Measurements from ENCODE around the gene BRME1.
"Not testable (repeated sequence)": the region's sequence is repeated elsewhere in the genome, so short reads cannot be mapped to it uniquely, and the experiment has no call there.

Gene BRME1

DNA sequence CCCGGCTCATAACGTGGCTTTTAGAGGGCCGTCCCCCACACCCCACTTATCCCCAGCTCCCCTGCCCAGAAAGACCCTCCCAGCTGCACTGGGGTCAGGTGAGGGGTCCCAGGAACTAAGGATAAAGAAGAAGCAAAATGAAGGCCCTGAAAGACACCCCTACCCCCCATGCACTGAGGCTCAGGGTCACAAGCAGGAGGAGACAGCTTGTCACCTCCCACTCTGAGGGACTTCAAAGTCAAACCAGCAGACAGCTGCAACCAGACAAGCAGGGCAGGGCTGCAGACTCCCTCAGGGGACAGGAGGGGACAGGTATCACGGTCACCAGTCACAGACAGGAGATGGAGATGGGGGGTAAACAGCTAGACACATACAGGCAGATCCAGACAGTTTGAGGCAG, 35.0 kb downstream of the BRME1 start:
- no peak for FAIRE-seq

DNA sequence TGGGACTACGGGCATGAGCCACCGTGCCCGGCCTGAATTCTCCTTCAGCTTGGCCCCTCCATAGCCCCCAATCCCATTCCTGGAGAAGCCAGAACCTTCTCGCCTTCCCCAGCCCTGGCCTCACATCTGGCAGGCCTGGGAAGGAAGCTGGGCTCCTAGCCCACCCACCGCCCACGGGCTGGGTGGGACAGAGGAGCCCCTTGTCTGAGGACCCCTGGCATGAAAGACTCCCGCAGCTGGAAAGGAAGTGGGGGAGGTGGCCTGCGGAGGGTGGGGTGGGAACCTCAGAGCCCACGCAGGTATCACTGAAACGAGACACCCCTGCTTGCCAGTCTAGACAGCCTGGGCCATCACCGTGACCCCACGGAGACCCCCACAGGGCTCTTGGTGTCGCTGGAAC, 36.6 kb downstream of the BRME1 start:
- DNase-seq (ENCODE audit: insufficient read length, low spot score) (no peak), FAIRE-seq (no peak)

More for the DNA sequence above, 35.0 kb downstream of the BRME1 start:
- no peak for DNase-seq (ENCODE audit: insufficient read length, low spot score)

DNA sequence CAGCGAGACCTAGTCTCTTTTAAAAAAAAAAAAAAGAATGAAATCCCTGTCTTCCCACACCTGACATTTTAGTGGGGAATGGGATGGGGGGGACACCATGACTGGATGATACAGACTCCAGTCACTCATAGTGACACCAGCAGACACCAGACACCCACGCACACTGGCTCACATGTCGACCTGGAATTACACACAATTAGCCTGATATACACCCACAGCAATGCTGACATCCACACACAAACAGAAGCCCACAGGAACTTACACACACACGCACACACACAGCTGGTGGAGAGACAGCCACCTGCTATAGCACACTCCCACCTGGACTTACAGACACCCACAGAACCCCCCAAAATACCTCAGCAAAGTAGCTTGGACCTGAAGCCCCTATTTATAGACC, 37.3 kb downstream of the BRME1 start:
- DNase-seq (ENCODE audit: insufficient read length, low spot score) = no peak
- no peak for FAIRE-seq

DNA sequence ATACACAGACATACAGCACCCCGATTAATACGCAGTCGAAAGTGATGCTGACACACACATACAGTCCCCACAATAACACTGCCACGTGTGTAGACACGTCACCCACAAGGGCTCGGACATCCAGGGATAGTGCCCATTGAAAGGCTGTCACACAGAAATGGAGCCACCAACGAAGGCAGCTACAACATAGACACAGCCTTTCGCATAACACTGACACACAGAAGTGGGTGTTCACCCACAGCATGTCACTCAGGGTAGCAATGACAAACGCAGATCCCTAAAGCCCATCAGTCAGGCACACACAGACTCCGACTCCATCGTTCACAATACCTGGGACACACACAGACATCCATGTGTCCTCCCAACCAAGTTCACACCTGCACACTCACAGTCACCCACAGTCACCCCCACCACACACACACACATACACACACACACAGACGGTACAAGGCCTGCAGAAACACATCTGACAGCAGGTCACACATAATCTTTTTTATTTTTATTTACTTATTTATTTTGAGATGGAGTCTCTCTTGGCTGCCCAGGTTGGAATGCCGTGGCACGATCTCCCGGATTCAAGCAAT, 39.4 kb downstream of the BRME1 start:
- no peak for DNase-seq (ENCODE audit: insufficient read length, low spot score)
- FAIRE-seq = no peak

DNA sequence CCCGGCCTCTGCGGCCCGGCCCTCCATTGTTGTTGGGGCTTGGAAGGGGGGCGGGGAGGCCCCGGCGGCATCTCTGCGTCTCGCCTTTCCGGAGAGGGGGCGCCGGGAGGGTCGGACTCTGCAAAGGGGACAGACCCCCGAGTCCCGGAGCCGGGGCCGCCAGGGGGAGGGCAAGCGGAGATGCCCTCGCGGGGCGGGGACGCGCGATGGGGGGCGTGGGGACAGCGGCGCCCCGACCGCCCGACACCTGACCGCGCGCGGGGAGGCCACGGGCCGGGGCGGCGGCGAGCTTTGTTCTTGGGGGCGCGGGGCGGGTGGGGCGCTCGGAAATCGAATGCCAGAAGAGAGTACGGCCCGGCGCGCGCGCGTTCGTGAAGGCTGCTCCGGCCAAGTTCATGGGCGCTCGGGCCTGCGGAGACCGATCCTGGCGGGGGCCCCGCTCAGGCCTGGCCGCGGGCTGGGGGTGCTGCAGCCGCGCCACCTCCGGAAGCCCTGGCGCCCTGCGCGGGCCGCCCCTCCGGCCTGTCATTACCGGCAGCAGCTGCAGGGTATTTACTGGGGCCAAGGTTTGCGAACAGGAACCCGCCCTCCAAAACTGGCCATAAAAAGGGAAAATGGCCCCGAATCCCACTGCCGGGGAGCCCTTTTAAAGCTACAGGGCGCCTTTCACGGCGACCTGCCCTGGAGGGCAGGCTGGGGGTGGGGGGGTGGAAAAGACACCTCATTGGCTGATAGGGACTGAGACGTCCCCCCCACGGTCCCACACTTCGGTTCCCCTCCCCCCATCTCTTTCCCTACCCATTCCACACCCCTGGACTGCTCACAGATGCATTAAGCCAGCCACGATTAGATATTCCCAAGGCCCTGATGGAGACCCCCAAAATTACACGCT, 40.1 kb downstream of the BRME1 start:
- no peak for DNase-seq (ENCODE audit: insufficient read length, low spot score)
- FAIRE-seq = peak; percentile 23

DNA sequence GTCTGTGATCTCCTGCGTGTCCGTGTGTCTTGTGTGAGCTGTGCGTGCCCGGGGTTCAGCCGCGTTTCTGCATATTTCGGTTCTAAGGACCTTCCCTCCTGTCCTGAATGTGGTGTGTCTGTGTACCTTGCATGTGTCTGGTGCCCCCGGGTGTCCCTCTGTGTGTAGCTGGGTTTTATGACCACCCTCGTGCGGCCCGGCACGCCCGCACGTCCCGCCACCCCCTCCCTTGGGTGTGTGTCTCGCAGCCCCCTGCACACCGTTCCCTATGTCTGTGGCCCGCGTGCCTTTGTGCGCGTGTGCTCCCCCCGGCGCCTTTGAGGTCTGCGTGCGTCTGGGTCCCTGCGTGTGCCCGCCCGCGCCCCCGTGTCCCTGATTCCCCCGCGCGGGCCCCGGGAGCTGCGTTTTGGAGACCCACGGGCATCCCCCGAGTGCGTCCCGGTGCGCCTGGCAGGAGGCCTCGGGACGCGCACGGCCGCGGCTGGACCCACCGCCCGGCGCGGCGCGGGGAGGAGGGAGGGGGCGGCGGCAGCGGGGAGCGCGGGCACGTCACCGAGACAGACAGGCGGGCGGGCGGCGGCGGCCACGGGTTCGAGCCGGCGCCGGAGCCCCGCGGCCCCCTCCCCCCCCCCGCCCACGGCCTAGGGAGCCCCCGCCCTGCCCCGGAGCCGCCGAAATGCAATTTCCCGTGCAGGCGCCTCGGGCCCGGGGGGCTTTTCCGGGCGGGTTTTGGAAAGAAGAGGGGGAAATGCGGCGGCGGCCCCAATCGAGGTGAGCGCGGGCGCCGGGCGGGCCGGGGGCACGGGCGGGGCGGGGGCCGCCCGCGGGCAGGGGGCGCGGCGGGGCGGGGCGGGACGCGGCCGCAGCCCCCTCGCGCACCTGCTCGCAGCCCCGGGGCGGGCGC, 41.0 kb downstream of the BRME1 start:
- no peak for DNase-seq (ENCODE audit: insufficient read length, low spot score)
- FAIRE-seq = no peak

DNA sequence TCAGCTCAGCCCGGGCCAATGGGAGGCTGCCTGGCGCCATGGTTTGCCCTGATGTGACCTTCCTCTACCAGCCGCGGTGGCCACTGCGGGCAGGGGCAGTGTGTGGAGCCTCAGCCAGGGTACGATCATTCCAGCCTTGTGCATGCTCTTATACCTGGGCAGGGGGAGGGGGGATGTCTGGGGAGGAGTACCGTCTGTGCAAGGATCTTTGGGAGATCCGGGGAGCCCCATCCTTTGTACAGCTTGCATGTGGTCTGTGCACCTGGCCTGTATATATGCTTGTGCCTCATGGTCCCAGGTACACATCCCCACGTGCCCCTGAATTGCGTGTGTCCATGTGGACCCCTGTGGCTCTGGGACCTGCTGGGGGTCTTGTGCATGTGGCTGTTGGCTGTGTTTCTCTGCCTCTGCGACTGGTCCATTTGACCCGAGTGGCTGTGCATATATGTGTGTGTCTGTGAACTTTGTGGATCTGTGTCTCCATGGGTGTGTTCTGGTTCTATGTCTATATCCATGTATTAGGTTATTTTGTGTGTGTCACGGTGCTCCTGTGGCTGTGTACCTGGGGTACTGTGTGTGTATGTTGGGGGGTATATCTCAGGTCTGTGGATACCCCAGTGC, 41.8 kb downstream of the BRME1 start:
- FAIRE-seq (no peak), DNase-seq (ENCODE audit: insufficient read length, low spot score) (no peak)

DNA sequence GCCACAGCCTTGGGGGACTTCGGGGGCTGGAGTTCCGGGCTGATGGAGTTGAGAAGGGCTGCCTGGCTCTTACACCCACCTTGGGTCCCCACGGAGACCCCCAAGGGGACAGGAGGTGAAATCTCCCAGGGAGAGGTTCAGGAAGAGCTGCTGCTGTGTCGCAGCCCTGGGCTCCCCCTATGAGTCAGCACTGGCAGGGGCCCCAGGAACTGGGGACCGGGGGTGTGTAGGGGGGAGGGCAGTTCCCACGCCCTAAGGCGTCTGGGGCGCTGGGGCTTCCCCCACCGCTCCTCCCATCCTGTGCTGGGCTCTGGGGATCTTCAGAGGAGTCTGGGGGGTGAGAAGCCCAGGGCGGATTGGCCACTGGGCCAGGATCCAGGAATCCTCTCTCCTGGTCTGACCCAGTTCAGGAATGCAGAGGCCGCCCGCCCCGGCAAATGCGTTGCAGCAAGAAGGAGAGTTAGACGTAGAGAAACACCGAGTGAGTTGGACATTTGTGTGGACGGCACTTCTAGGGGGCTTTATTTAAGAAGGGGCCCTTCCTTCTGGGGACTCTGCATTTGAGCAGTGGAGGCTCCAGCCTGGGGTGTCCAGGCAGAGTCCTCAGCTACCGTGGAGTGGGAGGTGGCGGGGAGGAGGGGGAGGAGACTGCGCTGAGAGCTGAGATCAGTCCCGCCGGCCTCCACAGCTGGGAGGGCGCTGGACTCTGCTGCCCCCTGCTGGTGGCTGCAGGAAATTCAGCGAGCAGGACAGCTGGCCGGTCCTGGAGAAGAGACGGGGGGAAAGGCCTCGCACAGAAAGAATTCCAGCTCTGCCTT, 44.0 kb downstream of the BRME1 start:
- DNase-seq (ENCODE audit: insufficient read length, low spot score) (peak; percentile 99), FAIRE-seq (peak; percentile 94)

DNA sequence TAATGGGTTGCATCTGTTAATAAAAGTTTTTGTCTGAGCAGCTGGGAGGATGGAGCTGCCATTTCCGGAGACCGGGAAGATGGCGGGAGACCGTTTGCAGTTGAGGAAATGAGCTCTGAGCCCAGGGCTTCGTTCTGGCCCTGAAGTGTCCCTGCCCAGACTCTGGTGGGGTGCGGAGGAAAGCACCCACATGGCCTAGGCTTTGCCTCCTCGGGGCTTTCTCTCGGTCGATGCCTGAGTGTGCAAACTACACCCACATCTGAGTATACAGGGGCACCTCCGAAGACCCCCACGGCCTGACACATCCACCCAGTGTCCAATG, 44.6 kb downstream of the BRME1 start:
- FAIRE-seq (peak; percentile 82), DNase-seq (ENCODE audit: insufficient read length, low spot score) (no peak)

DNA sequence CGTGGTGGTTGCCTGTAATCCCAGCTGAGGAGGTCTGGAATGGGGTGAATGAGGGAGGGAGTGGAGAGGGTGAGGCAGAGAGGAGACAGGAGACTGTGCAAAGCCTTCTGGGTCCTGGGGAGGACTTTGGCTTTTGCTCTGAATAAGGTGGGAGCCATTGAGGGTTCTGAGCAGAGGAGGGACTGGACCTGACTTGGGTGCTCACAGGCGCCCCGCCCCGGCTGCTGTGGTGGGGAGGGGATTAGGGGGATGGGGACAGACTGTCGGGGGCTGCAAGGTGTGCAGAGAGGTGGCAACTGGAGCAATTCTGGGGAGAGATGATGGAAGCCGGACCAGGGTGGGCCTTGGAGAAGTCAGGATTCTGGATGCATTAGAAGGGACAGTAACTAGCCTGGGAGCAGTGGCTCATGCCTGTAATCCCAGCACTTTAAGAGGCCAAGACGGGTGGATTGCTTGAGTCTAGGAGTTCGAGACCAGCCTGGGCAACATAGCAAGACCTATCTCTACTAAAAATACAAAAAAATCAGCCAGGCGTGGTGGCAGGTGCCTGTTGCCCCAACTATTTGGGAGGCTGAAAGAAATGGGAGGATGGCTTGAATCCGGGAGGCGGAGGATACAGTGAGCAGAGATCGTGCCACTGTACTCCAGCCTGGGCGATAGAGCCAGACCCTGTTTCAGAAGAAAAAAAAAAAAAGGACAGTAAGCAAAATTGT, 45.1 kb downstream of the BRME1 start:
- FAIRE-seq (no peak), DNase-seq (ENCODE audit: insufficient read length, low spot score) (no peak)

DNA sequence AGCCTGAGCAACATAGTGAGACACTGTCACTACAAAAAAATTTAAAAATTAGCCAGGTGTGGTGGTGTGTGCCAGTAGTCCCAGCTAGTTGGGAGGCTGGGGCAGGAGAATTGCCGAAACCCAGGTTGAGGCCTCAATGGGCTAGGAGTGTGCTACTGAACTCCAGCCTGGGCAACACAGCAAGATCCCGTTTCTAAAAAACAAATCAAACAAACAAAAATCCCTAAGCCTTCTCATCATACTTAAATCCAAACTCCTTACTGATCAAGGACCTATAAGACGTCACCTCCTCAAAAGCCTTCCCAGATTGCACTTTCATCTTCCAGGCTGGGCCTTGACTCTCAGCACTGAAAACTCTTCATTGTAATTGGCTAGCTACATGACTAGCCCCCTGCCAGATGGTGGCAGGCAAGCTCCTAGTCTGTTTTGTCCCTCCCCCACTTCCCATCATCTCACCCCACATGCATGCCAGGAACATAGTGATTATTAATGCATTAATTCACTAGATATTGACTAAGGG, 46.5 kb downstream of the BRME1 start:
- no peak for DNase-seq (ENCODE audit: insufficient read length, low spot score)
- FAIRE-seq = no peak

DNA sequence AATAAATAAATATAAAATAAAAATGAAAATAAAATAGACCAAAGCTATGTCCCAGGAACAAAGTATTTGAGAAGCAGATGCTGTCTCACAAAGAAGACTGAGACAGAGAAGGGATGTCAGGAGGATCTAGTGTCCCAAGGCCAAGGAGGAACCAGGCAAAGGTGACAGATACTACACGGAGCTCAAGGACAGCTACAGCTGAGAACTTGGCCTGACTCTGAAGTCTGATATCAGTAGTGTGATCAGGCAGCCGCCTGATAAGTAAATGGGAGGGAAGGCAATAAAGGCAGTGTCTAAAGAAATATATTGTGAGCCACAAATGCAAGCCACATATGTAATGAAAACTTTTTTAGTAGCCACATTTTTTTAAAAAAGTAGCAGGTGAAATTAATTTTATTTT, 49.4 kb downstream of the BRME1 start:
- DNase-seq (ENCODE audit: insufficient read length, low spot score) = no peak
- FAIRE-seq = no peak

DNA sequence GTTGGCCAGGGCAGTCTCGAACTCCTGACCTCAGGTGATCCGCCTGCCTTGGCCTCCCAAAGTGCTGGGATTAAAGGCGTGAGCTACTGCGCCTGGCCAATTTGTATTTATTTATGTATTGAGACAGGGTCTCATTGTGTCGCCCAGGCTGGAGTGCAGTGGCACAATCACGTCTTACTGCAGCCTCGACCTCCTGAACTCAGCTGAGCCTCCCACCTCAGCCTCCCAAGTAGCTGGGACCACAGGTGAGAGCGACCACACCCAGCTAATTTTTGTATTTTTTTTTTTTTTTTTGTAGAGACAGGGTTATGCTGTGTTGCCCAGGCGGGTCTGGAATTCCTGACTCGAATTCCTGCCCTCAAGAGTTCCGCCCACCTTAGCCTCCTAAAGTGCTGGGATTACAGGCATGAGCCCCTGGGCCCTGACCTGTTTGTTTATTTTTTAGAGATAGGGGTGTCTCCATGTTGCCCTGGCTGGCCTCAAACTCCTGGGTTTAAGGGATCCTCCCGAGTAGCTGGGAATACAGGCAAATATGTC, 53.7 kb downstream of the BRME1 start:
- FAIRE-seq; DNase-seq (ENCODE audit: insufficient read length, low spot score): not testable (repeated sequence)

DNA sequence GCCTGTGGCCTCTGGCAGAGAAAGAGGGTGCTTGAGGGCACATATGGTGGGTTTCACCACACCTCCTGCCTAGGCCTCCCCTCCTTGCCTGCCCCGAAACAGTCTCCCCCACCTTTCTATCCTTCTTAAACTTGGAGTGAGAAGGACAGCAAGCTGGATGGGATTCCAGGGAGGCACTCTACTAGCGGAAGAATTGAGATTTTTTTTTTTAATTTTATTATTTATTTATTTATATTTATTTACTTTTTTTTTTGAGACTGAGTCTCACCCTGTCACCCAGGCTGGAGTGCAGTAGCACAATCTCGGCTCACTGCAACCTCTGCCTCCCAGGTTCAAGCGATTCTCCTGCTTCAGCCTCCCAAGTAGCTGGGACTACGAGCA, 54.2 kb downstream of the BRME1 start:
- FAIRE-seq; DNase-seq (ENCODE audit: insufficient read length, low spot score): not testable (repeated sequence)

DNA sequence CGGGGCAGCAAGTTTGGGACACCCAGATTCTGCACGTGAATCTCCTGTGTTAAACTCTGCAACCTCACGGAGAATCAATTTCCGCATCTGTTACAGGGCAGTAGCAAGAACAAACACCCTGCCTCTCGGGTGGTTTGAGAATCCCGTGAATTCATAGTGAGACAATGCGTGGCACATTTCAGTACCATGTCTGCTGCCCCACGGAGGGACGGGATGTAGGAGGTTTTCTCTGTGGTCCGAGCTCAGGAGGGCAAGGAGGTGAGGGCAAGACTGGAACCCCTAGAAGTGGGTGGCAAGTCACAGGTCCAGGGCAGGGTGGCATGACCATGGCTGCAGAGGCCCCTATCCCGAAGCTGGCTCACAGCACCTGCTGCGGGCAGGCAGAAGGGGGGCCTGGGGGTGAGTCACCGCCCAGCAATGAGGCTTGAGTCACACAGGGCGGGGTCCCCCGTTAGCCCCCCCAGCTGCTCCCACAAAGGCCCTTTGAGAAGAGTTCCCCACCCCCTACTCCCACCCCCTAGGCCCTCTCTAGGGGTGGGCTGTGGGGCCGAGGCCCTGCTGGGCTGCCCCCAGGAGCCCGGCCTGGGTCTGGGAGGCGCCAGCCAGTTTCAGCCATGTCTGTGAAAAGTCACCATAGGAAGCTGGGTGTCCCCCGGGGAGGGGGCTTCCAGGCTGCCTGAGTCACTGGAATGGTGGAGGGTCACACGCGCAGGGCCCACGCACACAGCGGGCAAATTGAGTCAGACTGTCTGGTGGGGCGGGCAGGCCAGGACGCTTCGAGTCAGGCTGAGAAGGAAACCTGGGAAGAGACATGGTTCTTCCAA, 54.8 kb downstream of the BRME1 start:
- FAIRE-seq = no peak
- DNase-seq (ENCODE audit: insufficient read length, low spot score) = no peak

DNA sequence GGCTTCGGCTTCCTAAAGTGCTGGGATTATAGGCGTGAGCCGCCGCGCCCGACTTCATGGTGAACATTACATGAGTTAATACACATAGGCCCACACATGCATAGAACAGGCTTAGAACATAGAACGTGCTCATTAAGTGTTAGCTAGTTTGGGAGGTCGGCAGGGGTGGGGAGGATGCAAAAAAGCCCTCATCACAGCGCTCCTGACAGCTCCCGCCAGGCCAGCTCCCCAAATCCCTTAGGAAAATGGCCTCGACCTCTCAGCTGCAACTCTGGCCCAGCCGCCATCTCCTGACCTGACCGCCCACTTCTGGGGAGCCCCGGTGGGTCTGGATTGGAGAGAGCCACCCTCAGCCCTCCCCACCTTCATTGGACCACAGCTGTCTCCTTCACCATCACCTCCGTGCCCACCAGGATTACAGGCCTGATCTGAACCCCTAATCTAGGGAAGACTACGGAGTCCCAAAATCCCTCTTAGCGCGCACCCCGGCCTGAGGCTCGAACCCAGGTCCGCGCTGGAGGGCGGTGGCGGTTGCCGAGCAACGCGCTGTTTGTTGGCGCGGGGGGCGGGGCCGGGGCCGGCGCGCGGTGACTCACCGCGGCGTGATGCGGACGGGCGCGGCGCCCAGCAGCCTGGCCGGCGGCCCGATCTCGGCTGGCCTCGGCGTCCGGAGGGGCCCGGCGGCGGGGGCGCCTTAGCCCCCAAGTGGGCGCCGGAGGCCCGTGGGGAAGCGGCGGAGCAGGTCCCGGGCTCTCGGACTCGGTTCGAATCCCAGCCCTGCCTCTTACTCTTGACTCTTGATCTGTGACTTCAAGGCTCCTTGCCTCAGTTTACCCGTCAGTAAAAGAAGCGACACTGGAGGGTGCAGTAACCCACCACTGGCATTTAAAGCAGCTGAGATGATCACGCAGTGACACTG, 55.7 kb downstream of the BRME1 start:
- no peak for DNase-seq (ENCODE audit: insufficient read length, low spot score)
- FAIRE-seq = no peak
